Mesenchymal stem cell (in vitro differentiated cells and primary cell): ENCODE results near the gene CCDC122.

Experiments used
- DNase-seq: peaks from one replicate; pipeline ENCODE4 v3.0.0-alpha.2; 2013
- H2AFZ ChIP-seq: one replicate; pipeline ENCODE4 v1.6.1; 2013; ENCODE audit warnings: low read depth, mild to moderate bottlenecking, control low read depth, inconsistent platforms, low read length, moderate library complexity
- H2AK5ac ChIP-seq: 2 replicates; pipeline ENCODE4 v1.6.1; 2013; ENCODE audit warnings: low read length, moderate library complexity, mild to moderate bottlenecking, inconsistent platforms; ENCODE audit not compliant: severe bottlenecking
- H2BK120ac ChIP-seq: one replicate; pipeline ENCODE4 v1.6.1; 2013; ENCODE audit warnings: low read depth, mild to moderate bottlenecking, inconsistent platforms, low read length, moderate library complexity
- H2BK12ac ChIP-seq, 2 experiments: one replicate each; pipeline ENCODE4 v1.6.1; 2013; ENCODE audit warnings: inconsistent platforms in 2 of 2, low read length in 2 of 2, mild to moderate bottlenecking in 2 of 2, moderate library complexity in 2 of 2, control low read depth in 1 of 2
- H2BK15ac ChIP-seq: one replicate; pipeline ENCODE4 v1.6.1; 2013; ENCODE audit warnings: mild to moderate bottlenecking, low read depth, inconsistent platforms; ENCODE audit not compliant: poor library complexity, severe bottlenecking
- H2BK5ac ChIP-seq: 2 replicates; pipeline ENCODE4 v1.6.1; 2013; ENCODE audit warnings: low read depth, mild to moderate bottlenecking, low read length, control low read depth, inconsistent platforms; ENCODE audit not compliant: poor library complexity, severe bottlenecking
- H3K14ac ChIP-seq, 2 experiments: one replicate each; pipeline ENCODE4 v1.6.1; 2013; ENCODE audit warnings: inconsistent platforms in 2 of 2, low read length in 2 of 2, control low read depth in 1 of 2, mild to moderate bottlenecking in 1 of 2, moderate library complexity in 1 of 2
- H3K18ac ChIP-seq, 2 experiments: one replicate each; pipeline ENCODE4 v1.6.1; 2013; ENCODE audit warnings: inconsistent platforms in 2 of 2, low read length in 2 of 2, control low read depth in 1 of 2, low read depth in 1 of 2, mild to moderate bottlenecking in 1 of 2
- H3K23ac ChIP-seq, 2 experiments: one replicate each; pipeline ENCODE4 v1.6.1; 2013; ENCODE audit warnings: inconsistent platforms in 2 of 2, low read length in 2 of 2, mild to moderate bottlenecking in 2 of 2, moderate library complexity in 2 of 2, control low read depth in 1 of 2
- H3K27ac ChIP-seq: 2 replicates; pipeline ENCODE4 v1.5.1; 2013; ENCODE audit warnings: mild to moderate bottlenecking, moderate library complexity, low read length, control low read depth, inconsistent platforms; ENCODE audit not compliant: poor library complexity, severe bottlenecking
- H3K27me3 ChIP-seq, 2 experiments: 2 replicates each; pipeline versions ENCODE4 v1.6.1 to v1.7.0; 2013; ENCODE audit warnings: low read length in 2 of 2, mild to moderate bottlenecking in 2 of 2, moderate library complexity in 2 of 2, control low read depth in 1 of 2, inconsistent platforms in 1 of 2; ENCODE audit not compliant: control insufficient read depth in 1 of 2, insufficient read depth in 1 of 2
- H3K36me3 ChIP-seq, 2 experiments: 2 replicates each; pipeline versions ENCODE4 v1.6.1 to v1.7.0; 2013; ENCODE audit warnings: low read length in 2 of 2, control low read depth in 1 of 2, inconsistent platforms in 1 of 2, low read depth in 1 of 2, mild to moderate bottlenecking in 1 of 2; ENCODE audit not compliant: insufficient read depth in 2 of 2, control insufficient read depth in 1 of 2
- H3K4ac ChIP-seq, 2 experiments: one replicate each; pipeline ENCODE4 v1.6.1; 2013; ENCODE audit warnings: inconsistent platforms in 2 of 2, low read length in 2 of 2, mild to moderate bottlenecking in 2 of 2, moderate library complexity in 2 of 2, control low read depth in 1 of 2, low read depth in 1 of 2
- H3K4me1 ChIP-seq: 2 replicates; pipeline ENCODE4 v1.6.1; 2013; ENCODE audit warnings: low read depth, low read length, control low read depth; ENCODE audit not compliant: control insufficient read depth, insufficient read depth
- H3K4me2 ChIP-seq: 2 replicates; pipeline ENCODE4 v1.6.1; 2013; ENCODE audit warnings: low read length, mild to moderate bottlenecking, inconsistent platforms; ENCODE audit not compliant: poor library complexity, severe bottlenecking
- H3K4me3 ChIP-seq, 2 experiments: 2 replicates each; pipeline versions ENCODE4 v1.5.1 to v1.7.0; 2013; ENCODE audit warnings: low read length in 2 of 2, mild to moderate bottlenecking in 2 of 2, control low read depth in 1 of 2, low read depth in 1 of 2; ENCODE audit not compliant: insufficient read depth in 1 of 2
- H3K79me1 ChIP-seq: replicated peaks from 2 replicates; pipeline ENCODE4 v1.6.1; 2013; ENCODE audit warnings: mild to moderate bottlenecking, control low read depth, low read length, inconsistent platforms; ENCODE audit not compliant: poor library complexity, severe bottlenecking
- H3K9ac ChIP-seq: 2 replicates; pipeline ENCODE4 v1.7.0; 2013; ENCODE audit warnings: mild to moderate bottlenecking, low read length, moderate library complexity
- H3K9me3 ChIP-seq: 2 replicates; pipeline ENCODE4 v1.7.0; 2013; ENCODE audit warnings: mild to moderate bottlenecking, low read length; ENCODE audit not compliant: control insufficient read depth
- H4K8ac ChIP-seq: one replicate; pipeline ENCODE4 v1.6.1; 2013; ENCODE audit warnings: inconsistent platforms, mild to moderate bottlenecking, low read length, moderate library complexity
- H4K91ac ChIP-seq: one replicate; pipeline ENCODE4 v1.6.1; 2013; ENCODE audit warnings: mild to moderate bottlenecking, low read length, inconsistent platforms
- WGBS: methylation state at CpG from one replicate; pipeline ENCODE4 v1.1.7; 2013; ENCODE audit warnings: mixed read lengths; 5-methylcytosine and 5-hydroxymethylcytosine counted together

The CCDC122 gene

DNA sequence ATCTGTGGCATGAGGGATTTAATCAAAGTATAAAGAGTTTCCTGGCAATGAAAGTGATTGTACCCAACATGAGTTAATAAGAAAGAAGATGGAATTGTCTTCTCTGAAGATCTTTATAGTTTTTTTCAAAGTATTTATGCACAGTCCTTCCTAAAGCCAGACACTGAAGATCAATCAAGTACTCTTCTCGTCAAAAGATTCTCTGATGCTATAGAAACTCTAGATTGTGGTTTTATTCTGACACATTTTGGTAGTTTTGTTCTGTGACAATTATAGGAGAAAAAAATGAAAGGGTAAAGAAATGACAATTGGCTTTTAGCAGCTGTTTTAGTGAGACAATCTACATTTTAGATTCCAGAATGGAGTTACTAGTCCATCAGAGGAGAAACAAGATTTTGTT lies 82.4 kb downstream of the CCDC122 start:
- no peak overlapping the region for H3K4me3 ChIP-seq
- no peak overlapping the region for H2BK15ac ChIP-seq
- H4K8ac ChIP-seq: no peak overlapping the region
- no peaks in the 10 kb centered on the region for H3K9me3 ChIP-seq
- H2BK5ac ChIP-seq: no peak overlapping the region
- H2AK5ac ChIP-seq: no peak overlapping the region
- no peak for DNase-seq
- no peak overlapping the region for H3K27ac ChIP-seq
- 100% methylated on average over 1 of the region's 1 CpG for WGBS
- H3K9ac ChIP-seq: no peak overlapping the region
- no peaks in the 10 kb centered on the region for H3K79me1 ChIP-seq
- H3K4me1 ChIP-seq: no peaks in the 10 kb centered on the region
- H3K18ac ChIP-seq: no peak overlapping the region
- no peaks in the 10 kb centered on the region for H3K36me3 ChIP-seq
- no peak overlapping the region for H4K91ac ChIP-seq
- H3K23ac ChIP-seq: no peak overlapping the region
- no peak overlapping the region for H2BK120ac ChIP-seq
- H3K4ac ChIP-seq: no peak overlapping the region
- no peaks in the 10 kb centered on the region for H3K27me3 ChIP-seq
- no peak overlapping the region for H2AFZ ChIP-seq
- H3K4me2 ChIP-seq: no peak overlapping the region
- no peak overlapping the region for H3K14ac ChIP-seq
- H2BK12ac ChIP-seq: no peak overlapping the region

DNA sequence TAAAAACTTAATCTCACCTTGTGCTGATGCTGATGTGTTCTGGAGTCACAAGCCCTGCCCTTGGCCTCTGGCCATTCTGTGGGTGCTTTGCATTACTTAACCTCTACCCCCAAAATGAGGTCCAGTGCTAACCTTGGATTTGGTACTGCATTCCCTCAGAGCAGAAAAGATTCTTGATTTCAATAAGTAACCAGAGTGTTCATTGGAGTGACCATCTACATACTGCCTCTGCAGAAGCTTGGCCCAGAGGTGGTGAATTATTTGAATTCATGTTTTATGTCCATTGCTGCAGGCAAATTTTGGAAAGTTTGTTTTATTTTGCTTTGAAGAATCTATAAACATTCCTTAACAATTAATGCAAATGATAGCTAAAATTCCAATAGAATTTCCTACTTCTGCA lies 85.1 kb downstream of the CCDC122 start:
- Histone ChIP-seq H3K4ac (no peak overlapping the region), H3K14ac (no peak overlapping the region), H3K4me2 (no peak overlapping the region), H2AFZ (no peak overlapping the region), H3K18ac (no peak overlapping the region), H3K27me3 (no peaks in the 10 kb centered on the region), H3K36me3 (no peaks in the 10 kb centered on the region), H3K9me3 (no peaks in the 10 kb centered on the region), H2AK5ac (no peak overlapping the region), H2BK120ac (no peak overlapping the region), H2BK12ac (no peak overlapping the region), H3K23ac (no peak overlapping the region), H3K27ac (no peak overlapping the region), H4K8ac (no peak overlapping the region), H3K4me3 (no peak overlapping the region), H4K91ac (no peak overlapping the region), H3K9ac (no peak overlapping the region), H2BK15ac (no peak overlapping the region), H3K79me1 (no peaks in the 10 kb centered on the region), H2BK5ac (no peak overlapping the region), H3K4me1 (no peaks in the 10 kb centered on the region)
- no peak for DNase-seq

DNA sequence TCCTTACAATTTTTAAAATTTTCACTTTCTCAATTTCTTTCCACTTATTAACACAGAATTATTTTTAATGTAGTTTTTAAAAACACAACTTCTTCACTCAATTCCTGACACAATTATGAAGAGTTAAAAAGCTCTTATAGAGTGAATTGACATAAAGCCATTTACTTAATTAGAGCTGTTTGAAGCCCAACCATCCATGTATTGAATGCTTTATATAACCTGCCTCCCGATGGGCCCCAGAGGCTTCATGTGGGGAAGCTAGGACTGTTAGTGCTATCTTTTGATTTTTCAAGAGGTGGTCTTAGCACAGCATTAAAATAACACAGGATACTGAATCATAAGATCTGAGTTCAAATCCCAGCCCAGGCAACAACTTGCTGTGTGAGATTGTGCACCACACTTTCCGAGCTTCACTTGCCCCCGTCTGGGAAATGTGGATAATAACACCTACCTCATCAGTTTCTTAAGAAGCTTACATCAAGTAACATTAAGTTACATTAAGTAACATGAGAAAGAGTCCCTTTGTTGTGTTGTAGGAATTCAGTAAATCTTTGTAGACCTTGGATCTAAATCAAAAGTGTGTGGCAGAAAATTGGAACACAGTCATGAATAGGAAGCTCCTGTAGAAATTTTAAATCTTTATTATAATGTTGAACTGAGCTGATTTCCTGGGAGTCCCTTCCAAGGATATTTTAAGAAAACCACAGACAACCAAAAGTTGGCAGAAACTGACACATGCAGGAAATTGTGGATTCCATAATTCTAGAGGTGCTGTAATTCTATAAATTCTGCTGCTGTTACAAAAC lies 87.3 kb downstream of the CCDC122 start:
- no peak overlapping the region for H3K23ac ChIP-seq

DNA sequence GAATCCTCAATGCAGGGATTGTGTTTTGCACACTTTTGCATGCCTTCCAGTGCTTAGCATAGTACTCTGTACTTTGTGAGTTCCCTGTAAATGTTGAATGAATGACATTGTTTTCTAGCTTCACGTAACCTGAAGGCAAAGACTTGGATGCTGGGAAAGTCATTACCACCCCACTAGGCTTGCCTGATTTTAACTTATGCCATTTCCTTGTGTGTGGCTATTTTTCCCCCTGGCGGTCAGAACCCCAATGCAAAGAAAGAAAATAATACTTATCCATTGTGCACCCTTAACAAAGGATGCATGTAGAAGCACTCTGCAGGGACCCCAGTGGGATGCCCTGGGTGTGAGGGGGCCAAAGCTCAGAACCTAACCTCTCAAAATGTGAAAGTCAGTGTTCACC lies 91.5 kb downstream of the CCDC122 start:
- Histone ChIP-seq H4K8ac (no peak overlapping the region), H3K79me1 (no peaks in the 10 kb centered on the region), H2BK15ac (no peak overlapping the region), H3K4me3 (peak overlapping the region in 1 of 2 experiments; percentile 87), H3K4ac (no peak overlapping the region), H2BK12ac (no peak overlapping the region), H3K4me2 (no peak overlapping the region), H3K36me3 (no peaks in the 10 kb centered on the region), H2AFZ (no peak overlapping the region), H2BK5ac (no peak overlapping the region), H3K23ac (no peak overlapping the region), H3K14ac (no peak overlapping the region), H3K9ac (peak overlapping the region; percentile 87), H2BK120ac (no peak overlapping the region), H3K4me1 (peaks cover 21% of the 10 kb centered on the region), H3K18ac (no peak overlapping the region), H3K9me3 (no peaks in the 10 kb centered on the region), H3K27me3 (no peaks in the 10 kb centered on the region), H2AK5ac (no peak overlapping the region), H4K91ac (no peak overlapping the region), H3K27ac (no peak overlapping the region)
- peak; percentile 78 for DNase-seq
- WGBS: 44% methylated on average over 2 of the region's 2 CpGs

More for the DNA sequence above, 87.3 kb downstream of the CCDC122 start:
- Histone ChIP-seq H3K27me3 (no peaks in the 10 kb centered on the region), H4K8ac (no peak overlapping the region), H2AK5ac (no peak overlapping the region), H3K4ac (no peak overlapping the region), H3K9ac (no peak overlapping the region), H3K27ac (no peak overlapping the region), H3K18ac (no peak overlapping the region), H2BK5ac (no peak overlapping the region), H3K14ac (no peak overlapping the region), H3K4me2 (no peak overlapping the region), H3K36me3 (no peaks in the 10 kb centered on the region), H3K9me3 (no peaks in the 10 kb centered on the region), H4K91ac (no peak overlapping the region), H2BK12ac (no peak overlapping the region), H2BK15ac (no peak overlapping the region), H3K4me1 (peaks cover 3% of the 10 kb centered on the region), H3K4me3 (no peak overlapping the region), H2AFZ (no peak overlapping the region), H3K79me1 (no peaks in the 10 kb centered on the region), H2BK120ac (no peak overlapping the region)
- WGBS: 100% methylated on average over 3 of the region's 3 CpGs
- DNase-seq: no peak
